GM21447 (cell line): ENCODE measurements around the gene SSC5D.

ENCODE experiments used
- ATAC-seq: cut with Tn5 transposase; IDR thresholded peaks from one replicate; pipeline ENCODE4 v1.9.1; 2021; ENCODE audit not compliant: unreplicated experiment

Gene SSC5D

DNA sequence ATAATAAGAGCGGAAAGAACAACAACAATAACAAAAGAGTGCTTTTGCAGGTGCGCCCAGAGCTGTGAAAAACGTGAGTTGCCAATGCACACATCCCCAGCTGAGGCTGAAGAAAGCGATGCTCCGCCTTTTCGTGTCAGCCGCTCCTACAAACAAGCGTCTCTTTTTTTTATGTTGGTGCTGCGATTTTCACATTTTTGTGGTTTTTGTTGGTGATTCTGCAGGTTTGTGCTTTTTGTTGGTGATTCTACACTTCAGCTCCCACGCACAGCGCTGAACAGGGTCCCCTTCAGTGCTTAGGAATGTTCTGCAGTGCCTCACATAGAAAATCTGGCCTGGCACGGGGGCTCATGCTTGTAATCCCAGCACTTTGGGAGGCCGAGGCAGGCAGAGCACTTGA is 64.4 kb downstream of the SSC5D start:
- no peak for ATAC-seq

DNA sequence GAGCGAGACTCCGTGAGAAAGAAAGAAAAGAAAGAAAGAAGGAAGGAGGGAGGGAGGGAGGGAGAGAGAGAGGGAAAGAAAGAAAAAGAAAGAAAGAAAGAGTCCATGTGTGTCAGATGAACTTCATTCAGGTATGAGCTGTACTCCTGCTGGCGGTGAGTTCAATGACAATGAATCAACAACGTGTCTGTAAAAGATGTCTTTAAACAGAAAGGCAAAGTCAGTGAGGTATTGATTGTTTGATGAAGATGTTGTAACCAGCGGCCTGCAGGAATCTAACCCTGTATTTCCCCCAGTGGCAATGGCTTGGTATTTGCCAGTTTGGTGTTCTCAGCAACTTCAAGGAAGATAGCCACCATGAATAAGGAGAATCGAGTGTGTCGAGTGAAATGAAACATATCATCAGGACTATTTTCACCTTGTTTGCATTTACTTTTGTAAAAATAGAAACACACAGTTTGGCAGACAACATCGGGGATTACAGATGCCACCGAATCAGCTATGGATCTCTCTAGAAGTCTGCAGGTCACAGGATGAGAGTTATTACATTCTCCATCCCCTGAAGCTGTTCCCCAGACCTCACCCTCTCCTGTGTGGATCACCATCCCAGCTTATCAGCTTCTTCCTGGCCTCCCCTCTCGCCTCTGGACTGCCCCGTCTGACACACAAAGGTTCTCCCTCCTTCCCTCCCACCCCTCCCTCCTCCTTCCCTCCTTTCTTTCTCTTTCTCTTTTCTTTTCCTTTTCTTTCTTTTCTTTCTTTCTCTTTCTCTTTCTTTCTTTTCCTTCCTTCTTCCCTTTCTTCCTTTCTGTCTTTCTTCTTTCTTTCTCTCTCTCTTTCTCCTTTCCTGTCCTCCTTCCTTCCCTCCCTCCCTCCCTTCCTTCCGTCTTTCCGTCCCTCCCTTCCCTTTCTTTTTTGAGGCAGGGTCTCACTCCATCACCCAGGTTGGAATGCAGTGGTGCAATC is 65.3 kb downstream of the SSC5D start:
- no peak for ATAC-seq

DNA sequence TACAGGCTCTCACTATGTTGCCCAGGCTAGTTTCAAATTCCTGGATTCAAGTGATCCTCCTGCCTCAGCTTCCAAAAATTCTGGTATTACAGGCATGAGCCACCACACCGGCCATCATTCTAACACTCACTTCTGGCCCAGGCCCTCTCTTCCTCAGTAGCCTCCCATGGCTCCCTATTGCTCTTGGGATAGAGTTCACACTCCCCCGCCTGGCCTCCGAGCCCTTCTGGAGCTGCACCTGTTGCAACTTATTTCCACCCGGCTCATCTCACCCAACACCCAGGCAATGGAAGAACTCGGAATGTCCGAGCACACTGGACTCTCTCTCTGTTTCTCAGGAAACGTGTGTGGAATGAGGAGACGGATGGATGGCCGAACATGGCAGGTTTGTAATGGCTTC is 66.1 kb downstream of the SSC5D start:
- no peak for ATAC-seq

GRCh38 chr19:55554741-55555152 is 66.5 kb downstream of the SSC5D start:
- ATAC-seq = no peak

- ATAC-seq = no peak
These were observed 71.4 kb downstream of the SSC5D start for GRCh38 chr19:55559684-55560083.

DNA sequence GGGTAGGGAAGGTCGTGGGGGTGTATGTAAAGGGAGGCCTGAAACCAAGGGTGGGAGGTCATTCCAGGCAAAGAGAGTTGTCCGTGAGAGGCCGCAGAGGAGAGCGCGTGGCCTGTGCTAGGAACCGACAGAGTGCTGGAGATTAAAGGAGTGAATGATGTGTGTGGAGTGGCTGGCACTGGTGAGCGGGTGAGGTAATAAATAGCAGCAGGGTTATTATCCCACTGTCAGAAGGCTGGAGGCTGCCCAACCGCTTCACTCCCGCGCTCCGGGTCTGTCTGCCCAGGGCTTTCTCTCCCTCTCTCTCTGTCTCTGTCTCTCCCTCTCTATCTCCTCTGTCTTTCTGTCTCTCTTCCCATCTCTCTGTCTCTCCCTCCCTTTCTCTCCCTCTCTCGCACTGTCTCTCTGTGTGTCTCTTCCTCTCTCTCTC is 75.0 kb downstream of the SSC5D start:
- ATAC-seq = no peak

DNA sequence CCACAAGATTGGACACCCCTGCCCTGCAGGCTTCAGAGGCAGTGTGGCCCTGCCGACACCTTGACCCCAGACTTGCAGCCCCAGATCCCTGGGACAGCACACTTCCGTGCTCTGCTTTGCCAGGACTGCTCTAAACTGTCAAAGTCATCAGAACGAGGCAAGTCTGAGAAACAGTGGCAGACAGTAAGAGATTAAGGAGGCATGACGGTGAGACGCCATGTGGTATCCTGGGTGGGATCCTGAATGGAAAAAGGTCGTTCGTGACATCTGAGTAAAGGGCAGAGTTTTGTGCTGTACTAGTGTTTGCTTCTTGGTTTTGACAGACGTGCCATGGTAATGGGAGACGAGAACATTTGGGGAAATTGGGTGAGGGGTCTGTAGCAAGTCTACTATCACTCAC is 78.6 kb downstream of the SSC5D start:
- no peak for ATAC-seq

- ATAC-seq = no peak
These were observed 79.6 kb downstream of the SSC5D start for GRCh38 chr19:55567708-55568328.
